Measurements from ENCODE around the gene SLC35B4.

The SLC35B4 gene

DNA sequence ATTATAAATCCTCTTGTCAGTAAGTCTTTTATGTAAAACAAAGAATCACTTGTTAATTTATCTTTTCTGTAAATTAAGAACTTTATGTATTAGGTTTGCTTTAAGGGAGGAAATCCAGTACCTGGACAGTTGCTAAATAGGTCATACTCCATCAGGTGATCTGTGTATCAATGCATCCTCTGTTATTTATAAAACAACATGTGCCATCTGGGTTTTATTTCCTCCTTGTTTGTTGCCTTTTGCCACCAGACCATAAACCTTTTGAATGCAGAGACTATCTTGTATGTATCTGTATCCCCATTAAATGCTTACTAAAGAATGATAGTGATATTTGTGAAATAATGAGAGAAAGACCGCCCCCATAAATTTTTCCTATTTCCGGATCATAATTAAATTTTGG, 70.0 kb downstream of the SLC35B4 start:
- intact Hi-C loops (cut with DNase I), result no loop called here
- no peak for DNase-seq

DNA sequence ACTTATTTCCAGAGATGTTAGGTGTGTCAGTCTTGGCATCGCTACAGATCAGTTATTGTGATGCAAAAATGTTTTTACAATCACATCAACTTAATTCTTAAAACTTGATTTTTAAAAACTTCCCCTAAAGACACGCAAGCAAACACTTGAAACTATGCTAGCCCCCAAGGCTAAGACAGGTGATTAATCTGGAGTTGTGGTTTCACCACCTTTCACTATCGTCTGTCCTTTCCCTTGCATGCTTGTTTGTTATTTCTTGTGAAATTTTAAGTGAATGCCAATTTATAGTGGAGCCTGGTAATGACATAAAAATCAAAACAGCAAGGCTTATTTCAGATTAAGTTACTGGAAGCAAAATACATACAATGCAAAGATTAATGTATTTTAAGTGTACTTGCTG, 70.4 kb downstream of the SLC35B4 start:
- DNase-seq, result no peak
- intact Hi-C loops (cut with DNase I), result no loop called here

DNA sequence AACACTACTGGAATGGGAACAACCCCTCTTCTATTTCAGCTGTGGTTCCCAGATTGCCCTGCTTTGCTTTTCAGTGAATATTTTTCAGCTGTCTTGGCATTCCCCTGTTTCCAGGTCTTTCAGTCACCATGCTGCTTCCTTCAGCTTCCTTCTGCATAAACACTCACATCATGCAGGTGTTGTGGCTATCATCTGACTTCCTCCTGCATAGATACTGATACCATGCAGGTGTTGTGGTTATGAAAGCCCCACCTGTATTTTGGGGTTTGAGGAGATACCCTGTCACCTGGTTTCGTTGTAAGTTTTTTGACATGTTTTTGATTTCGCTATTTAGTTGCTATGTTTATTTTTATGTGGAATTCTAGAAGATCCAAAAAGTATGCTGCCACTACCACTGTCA, 71.5 kb downstream of the SLC35B4 start:
- intact Hi-C loops (cut with DNase I), result no loop called here
- no peak for DNase-seq
